Uterus (tissue), 4 donors: ENCODE results near the gene SRPK2. TPM values are rescaled to one million over a fixed set of nuclear protein-coding genes. Genes with fewer than 3 reads are reported as not detected.

ENCODE experiments used
- DNase-seq, 2 donors: peaks; one replicate each; pipeline ENCODE4 v3.0.0-alpha.2; 2019 to 2020
- H3K27ac ChIP-seq, 2 donors: fragments of 200-600 bp; sonication (generic); 1 replicate in 1 of 2; 2 replicates in 1 of 2; pipeline ENCODE4 v1.5.1; 2016 to 2018
- H3K27me3 ChIP-seq, 2 donors: fragments of 200-600 bp; sonication (generic); one replicate each; pipeline ENCODE4 v1.5.1; 2018 to 2019; ENCODE audit warnings: control low read depth in 1 of 2
- H3K36me3 ChIP-seq, 2 donors: fragments of 200-600 bp; sonication (generic); one replicate each; pipeline ENCODE4 v1.5.1; 2019; ENCODE audit warnings: control low read depth in 1 of 2
- H3K4me1 ChIP-seq, 2 donors: fragments of 200-600 bp; sonication (generic); one replicate each; pipeline ENCODE4 v1.5.1; 2018 to 2019; ENCODE audit warnings: control low read depth in 1 of 2
- H3K4me3 ChIP-seq, 2 donors: fragments of 200-600 bp; sonication (generic); 1 replicate in 1 of 2; 2 replicates in 1 of 2; pipeline ENCODE4 v1.5.1; 2018 to 2019; ENCODE audit warnings: mild to moderate bottlenecking in 1 of 2
- H3K9me3 ChIP-seq, 2 donors: fragments of 200-600 bp; sonication (generic); one replicate each; pipeline ENCODE4 v1.5.1; 2019; ENCODE audit warnings: control low read depth in 1 of 2
- POLR2A ChIP-seq, 2 donors: fragments of 450-650 bp; IDR thresholded peaks; one replicate each; pipeline ENCODE4 v1.6.1; 2016; ENCODE audit warnings: antibody characterized with exemption in 2 of 2, mild to moderate bottlenecking in 1 of 2, moderate library complexity in 1 of 2
- intact Hi-C: fragments of 100-400 bp; cut with DNase I; formaldehyde crosslinking; loops from one replicate; pipeline ENCODE4 v1.15.1; 2023; ENCODE audit warnings: low total_unique reads
- total RNA-seq, 4 donors: library from RNA; depleted of rRNA in 3 of 4; stranded (reverse); fragments of >200 nt in 3 of 4; gene quantifications; one replicate each; pipeline versions ENCODE4 v1.1.0 to v1.2.4, GENCODE V29; 2014 to 2023
- TF ChIP-seq, protein P1 (sequence below), 4 experiments: fragments of 200-600 bp in 2 of 4; fragments of 450-650 bp in 2 of 4; sonication (generic) in 2 of 4; IDR thresholded peaks; one replicate each; pipeline ENCODE4 v1.5.1; 2016 to 2019; ENCODE audit warnings: antibody characterized with exemption in 4 of 4, mild to moderate bottlenecking in 2 of 4, moderate library complexity in 1 of 4
- donor health status: DM: yes; HTN: yes; CAD: no.

SRPK2 gene
- total RNA-seq, 4 donors from 2014 or later = 40.0 to 129 (median 76.6) TPM

- H3K4me1 ChIP-seq = no peaks in the 10 kb centered on the region
- no peaks in the 10 kb centered on the region for H3K36me3 ChIP-seq
Measured at GRCh38 chr7:105133986-105134655, 254.6 kb downstream of the SRPK2 start.

DNA sequence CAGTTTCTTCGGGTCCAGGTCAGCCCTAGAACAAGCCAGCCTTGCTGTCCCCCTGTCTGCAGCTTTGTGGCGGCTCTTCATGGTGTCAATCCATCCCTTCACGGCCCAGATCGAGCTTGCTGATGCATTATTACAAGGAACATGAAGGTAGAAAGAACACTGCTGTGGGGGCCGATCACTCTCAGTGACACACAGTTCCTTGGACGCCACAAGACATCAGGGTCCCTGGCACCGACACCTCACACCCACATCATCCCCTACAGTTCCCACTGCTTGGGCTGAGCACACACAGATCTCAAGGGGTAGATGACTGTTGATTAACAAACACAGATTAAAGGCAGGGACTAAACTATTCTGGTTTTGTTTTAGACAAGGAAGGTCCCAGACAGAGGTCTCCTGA, 255.4 kb downstream of the SRPK2 start:
- no peak overlapping the region for H3K27ac ChIP-seq
- no peak for DNase-seq
- no peaks in the 10 kb centered on the region for H3K9me3 ChIP-seq
- no peaks in the 10 kb centered on the region for H3K27me3 ChIP-seq
- H3K36me3 ChIP-seq = no peaks in the 10 kb centered on the region
- intact Hi-C loops = no loop called here
- TF ChIP-seq, protein P1, sequence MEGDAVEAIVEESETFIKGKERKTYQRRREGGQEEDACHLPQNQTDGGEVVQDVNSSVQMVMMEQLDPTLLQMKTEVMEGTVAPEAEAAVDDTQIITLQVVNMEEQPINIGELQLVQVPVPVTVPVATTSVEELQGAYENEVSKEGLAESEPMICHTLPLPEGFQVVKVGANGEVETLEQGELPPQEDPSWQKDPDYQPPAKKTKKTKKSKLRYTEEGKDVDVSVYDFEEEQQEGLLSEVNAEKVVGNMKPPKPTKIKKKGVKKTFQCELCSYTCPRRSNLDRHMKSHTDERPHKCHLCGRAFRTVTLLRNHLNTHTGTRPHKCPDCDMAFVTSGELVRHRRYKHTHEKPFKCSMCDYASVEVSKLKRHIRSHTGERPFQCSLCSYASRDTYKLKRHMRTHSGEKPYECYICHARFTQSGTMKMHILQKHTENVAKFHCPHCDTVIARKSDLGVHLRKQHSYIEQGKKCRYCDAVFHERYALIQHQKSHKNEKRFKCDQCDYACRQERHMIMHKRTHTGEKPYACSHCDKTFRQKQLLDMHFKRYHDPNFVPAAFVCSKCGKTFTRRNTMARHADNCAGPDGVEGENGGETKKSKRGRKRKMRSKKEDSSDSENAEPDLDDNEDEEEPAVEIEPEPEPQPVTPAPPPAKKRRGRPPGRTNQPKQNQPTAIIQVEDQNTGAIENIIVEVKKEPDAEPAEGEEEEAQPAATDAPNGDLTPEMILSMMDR (IDR thresholded peaks at IDR 0.05) = no peak
- no peak for TF ChIP-seq POLR2A (IDR thresholded peaks at IDR 0.05)
- H3K4me3 ChIP-seq = no peak overlapping the region
- H3K4me1 ChIP-seq = no peaks in the 10 kb centered on the region

More at GRCh38 chr7:105133986-105134655, 254.6 kb downstream of the SRPK2 start:
- no peaks in the 10 kb centered on the region for H3K9me3 ChIP-seq
- H3K27me3 ChIP-seq = no peaks in the 10 kb centered on the region
- no peak overlapping the region for H3K4me3 ChIP-seq
- intact Hi-C loops = no loop called here
- no peak for DNase-seq
- no peak for TF ChIP-seq POLR2A (IDR thresholded peaks at IDR 0.05)
- TF ChIP-seq, protein P1 (IDR thresholded peaks at IDR 0.05) = no peak
- H3K27ac ChIP-seq = no peak overlapping the region

DNA sequence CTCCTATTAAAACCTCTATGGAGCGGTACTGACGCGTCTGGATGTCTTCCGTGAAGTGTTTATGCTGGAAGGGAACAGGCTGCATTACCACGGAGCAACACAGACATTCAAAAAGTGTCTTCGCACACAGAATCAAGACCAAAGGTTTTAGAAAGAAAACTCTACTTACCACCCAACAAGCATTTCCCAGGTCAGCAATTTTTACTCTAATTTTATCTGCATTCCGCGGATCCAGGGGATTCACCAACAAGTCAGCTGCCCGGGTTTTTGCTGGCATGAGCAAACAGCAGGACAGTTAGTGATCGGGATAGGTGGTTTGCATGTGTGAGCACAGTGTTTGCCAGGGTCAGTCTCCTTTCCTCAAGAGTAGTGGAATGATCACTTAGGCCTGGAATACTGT, 255.9 kb downstream of the SRPK2 start:
- intact Hi-C loops = no loop called here
- H3K4me3 ChIP-seq = no peak overlapping the region
- DNase-seq = no peak
- no peak overlapping the region for H3K27ac ChIP-seq
- H3K27me3 ChIP-seq = no peaks in the 10 kb centered on the region
- H3K36me3 ChIP-seq = no peaks in the 10 kb centered on the region
- H3K4me1 ChIP-seq = no peaks in the 10 kb centered on the region
- no peaks in the 10 kb centered on the region for H3K9me3 ChIP-seq
- TF ChIP-seq, protein P1 (IDR thresholded peaks at IDR 0.05) = no peak
- TF ChIP-seq POLR2A (IDR thresholded peaks at IDR 0.05) = no peak

DNA sequence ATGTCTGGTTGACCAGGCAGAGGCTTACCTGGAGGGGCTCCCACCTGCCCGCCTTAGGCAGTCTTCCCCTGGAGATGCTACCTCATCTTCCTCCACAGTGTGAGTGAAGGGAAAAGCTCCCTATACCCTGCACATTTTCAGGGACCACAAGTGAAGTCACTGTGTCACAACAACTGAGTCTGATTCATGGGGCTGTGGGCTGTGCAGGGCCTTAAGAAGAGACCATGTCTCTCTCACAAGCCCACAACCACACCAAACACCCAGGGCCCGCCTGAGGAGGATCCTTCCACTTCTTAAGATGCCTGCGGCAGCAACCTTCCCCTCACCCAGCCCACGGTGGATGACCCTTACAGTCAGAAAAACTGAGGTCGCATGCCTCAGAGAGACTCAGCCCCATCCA, 256.4 kb downstream of the SRPK2 start:
- Histone ChIP-seq H3K36me3 (no peaks in the 10 kb centered on the region), H3K27ac (no peak overlapping the region), H3K27me3 (no peaks in the 10 kb centered on the region), H3K9me3 (no peaks in the 10 kb centered on the region), H3K4me1 (no peaks in the 10 kb centered on the region), H3K4me3 (no peak overlapping the region)
- TF ChIP-seq, protein P1 (IDR thresholded peaks at IDR 0.05) = no peak
- no peak for TF ChIP-seq POLR2A (IDR thresholded peaks at IDR 0.05)
- DNase-seq = no peak
- intact Hi-C loops = no loop called here

DNA sequence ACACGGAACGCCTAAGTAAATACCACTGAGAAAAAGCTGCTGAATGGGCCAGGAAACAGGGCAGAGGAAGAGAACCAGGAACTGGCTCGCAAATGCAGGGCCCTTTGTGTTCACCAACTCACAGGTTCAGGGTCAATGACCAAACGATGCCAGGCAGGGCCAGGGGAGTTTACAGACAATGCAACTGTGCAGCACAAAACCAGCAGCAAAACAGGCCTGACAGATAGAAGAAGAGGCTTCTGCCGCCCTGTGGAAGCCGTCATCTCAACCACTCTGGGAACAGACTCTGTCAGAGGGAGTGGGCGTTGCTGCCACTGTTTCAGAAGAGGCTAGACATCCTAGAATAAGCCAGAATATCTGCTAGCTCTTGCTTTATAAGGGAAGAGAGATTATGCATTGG, 256.8 kb downstream of the SRPK2 start:
- H3K4me1 ChIP-seq = no peaks in the 10 kb centered on the region
- no peaks in the 10 kb centered on the region for H3K27me3 ChIP-seq
- DNase-seq = no peak
- no peak overlapping the region for H3K4me3 ChIP-seq
- H3K27ac ChIP-seq = no peak overlapping the region
- H3K36me3 ChIP-seq = no peaks in the 10 kb centered on the region
- TF ChIP-seq, protein P1 (IDR thresholded peaks at IDR 0.05) = no peak
- no peak for TF ChIP-seq POLR2A (IDR thresholded peaks at IDR 0.05)
- H3K9me3 ChIP-seq = no peaks in the 10 kb centered on the region
- intact Hi-C loops = no loop called here
